HG02852 (cell line): ENCODE data around the gene VPS13A.

ENCODE experiments used
- ATAC-seq: cut with Tn5 transposase; IDR thresholded peaks from one replicate; pipeline ENCODE4 v1.9.1; 2021; ENCODE audit warnings: mild to moderate bottlenecking, moderate library complexity; ENCODE audit not compliant: unreplicated experiment

The VPS13A gene

DNA sequence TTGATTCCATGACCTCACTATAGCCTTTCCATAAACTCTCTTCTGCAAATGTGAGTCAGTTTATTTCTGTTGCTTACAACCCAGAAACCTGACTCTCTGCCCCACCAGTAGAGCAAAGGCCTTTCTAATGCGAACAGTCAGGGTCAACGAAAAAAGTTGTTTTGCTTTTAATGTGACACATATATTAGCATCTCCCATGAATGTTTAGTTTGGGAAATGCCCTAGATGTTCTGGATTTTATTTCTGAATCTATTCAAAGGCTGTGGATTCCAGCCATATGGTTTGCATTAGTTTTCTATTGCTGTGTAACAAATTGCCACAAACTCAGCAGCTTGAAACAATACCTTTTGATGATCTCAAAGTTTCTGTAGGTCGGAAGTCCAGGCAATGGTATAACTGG, 277.3 kb downstream of the VPS13A start:
- ATAC-seq, result no peak

GRCh38 chr9:77455312-77455927, 278.1 kb downstream of the VPS13A start:
- ATAC-seq, result peak; percentile 38

- ATAC-seq, result peak; percentile 87
Measured at GRCh38 chr9:77456829-77457437, 279.6 kb downstream of the VPS13A start.

DNA sequence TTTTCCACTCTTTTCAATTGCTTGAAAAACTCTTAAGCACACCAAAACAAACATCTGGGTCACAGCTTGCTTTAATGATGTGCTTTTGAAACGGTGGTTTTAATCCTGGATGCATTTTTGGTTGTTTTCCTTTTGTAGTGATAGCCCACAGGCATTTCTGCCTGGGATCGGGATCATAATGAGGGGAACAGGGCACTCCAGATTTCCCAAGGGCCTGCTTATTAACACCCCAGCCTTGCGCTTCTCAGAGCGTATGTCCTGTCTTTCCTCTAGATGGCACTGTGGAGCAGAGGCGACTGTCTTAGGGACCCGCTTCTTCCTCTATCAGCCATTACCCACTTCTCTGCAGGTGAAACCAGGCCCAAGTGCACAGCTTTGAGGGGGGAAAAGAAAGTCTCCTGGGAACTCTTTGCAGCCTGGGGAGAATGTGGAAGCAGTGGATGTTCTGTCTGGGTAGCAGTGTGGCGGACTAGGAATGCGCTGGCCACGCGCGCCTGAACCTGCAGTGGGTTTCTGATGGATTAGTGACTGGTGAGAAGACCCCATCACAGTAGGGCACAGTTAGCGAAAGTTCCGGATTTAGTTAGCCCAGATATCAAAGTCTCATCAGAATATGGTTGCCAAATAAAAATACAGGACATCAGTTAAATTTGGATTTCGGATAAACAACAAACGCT, 280.7 kb downstream of the VPS13A start:
- ATAC-seq, result peak; percentile 77

- no peak for ATAC-seq
Measured at GRCh38 chr9:77460938-77461337, 283.6 kb downstream of the VPS13A start.

DNA sequence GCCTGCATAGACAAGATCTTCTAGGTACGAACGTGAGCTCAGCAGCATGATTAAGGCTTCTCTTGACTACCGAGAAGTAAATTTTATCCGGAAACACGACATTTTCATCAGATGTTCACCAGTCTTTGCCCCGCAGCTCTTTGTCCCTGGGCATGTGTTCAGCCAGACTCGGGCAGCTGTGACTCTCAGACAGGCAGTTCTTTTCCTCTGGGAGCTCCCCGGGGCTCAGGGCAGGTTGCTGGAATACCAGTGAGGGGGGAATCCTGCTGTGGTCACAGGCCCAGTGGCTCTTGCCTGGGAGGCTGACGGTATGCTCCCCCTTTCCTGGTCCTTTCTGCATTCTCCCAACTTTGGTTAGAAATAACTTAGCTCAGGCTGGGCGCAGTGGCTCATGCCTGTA, 284.7 kb downstream of the VPS13A start:
- ATAC-seq, result no peak

DNA sequence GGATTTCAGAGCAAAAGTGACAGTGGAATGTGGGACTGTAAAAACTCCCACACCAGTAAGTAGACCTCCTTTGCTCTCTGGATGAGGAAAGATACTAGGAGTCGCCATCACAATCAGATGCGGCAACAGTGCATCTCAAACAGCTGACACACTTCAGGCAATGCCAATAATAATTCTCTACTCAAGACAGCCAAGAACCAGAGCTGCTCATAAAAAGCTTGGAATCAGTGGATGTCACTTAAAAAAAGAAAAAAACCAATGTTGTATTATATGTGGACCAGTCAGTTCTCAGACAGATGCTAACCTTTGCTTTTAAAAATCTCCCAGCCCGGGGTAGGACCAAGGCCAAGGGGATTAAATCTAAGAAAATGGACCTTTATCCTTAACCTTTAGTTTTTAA, 285.8 kb downstream of the VPS13A start:
- ATAC-seq, result no peak

GRCh38 chr9:77464661-77465060, 287.3 kb downstream of the VPS13A start:
- no peak for ATAC-seq

GRCh38 chr9:77469515-77470231, 292.3 kb downstream of the VPS13A start:
- no peak for ATAC-seq
